HG03097 (cell line): ENCODE results near the gene TMC1.

Experiments used
- ATAC-seq: cut with Tn5 transposase; IDR thresholded peaks from one replicate; pipeline ENCODE4 v1.9.1; 2021; ENCODE audit not compliant: unreplicated experiment, low FRiP score

TMC1 gene

DNA sequence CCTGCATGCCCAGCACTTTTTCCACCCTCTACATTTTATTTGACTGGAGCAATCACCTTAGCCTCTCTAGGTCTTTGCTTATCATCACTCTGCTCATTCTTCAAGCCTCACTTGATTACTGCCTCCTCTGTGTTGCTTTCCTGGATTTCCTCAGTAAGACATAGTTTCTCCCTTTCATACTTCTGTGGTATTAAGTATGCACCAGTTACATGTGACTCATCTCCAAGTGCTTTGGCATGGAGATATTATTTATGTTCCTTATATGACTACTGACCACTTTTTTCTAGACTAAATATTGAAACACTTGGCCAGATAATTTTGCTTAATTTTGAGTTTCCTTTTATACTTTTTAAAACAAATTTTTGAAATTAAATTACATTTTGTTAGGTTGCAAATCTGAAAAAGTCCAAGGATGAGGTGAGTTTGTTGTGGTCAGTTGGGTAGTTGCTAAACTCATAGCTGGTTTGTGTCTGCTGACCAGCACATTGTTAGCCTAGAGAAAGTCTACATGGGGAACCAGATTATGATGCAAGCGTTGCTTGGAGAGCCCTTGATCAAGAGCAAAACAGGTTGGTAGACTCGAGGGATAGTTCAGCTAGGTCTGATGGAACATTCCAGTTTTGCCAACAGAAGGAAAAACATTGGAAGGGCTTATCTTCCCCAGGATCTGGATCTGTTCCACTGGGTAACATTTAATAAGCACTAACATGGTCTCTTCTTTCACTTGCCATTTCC, 140.2 kb downstream of the TMC1 start:
- ATAC-seq: no peak

DNA sequence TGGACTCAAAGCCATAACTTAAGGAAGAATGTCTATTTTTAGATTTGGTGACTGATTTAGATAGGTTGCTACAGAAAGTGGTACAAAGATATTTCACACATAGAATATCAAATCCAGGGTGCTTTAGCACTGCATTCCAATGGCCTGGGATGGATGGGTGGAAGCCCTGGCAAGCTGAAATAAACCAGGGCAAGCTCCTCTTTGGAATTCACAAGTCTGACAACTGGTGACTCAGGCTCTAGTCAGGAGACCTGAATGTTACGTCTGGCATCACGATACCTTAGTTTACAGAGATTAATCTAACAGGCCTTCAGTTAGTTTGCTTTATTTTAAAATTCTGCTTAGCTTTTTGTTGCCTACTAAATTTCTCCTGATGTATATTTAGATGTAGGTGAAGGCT, 144.0 kb downstream of the TMC1 start:
- no peak for ATAC-seq

DNA sequence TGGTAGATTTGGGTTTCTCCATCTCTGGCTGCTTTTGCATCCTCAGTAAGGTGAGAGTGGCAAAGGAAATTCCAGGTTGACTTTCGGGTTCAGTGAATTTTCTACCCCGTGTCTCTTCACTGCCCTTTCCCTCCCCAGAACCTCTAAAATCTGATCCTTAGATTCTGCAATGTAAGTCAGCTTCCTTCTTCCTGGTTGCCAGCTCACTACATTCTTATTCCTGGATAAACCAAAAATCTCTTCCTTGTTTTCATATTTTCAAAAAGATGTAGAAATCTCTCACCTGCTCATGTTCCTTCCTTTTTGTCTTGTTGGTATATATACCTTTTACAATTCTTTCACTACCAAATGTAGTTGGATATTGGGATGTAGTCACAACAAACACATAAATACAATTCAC, 145.8 kb downstream of the TMC1 start:
- ATAC-seq: no peak

DNA sequence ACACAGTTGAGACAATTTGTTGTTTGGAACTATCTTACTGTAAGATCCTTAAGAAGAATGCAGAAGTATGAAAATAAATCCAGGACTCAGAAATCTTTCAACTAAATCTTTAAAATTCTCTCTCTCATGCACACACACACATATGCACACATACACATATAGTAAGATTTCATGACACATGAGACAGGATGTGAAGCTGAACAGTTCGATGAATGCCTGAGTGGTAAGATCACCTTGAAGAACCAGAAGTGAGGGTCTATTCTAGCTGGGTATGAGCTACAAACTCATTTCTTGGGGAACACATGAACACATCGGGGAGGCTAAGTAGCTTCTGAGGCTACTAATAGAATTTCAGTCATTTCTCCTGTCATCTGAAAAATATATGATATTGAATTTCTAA, 153.6 kb downstream of the TMC1 start:
- no peak for ATAC-seq

DNA sequence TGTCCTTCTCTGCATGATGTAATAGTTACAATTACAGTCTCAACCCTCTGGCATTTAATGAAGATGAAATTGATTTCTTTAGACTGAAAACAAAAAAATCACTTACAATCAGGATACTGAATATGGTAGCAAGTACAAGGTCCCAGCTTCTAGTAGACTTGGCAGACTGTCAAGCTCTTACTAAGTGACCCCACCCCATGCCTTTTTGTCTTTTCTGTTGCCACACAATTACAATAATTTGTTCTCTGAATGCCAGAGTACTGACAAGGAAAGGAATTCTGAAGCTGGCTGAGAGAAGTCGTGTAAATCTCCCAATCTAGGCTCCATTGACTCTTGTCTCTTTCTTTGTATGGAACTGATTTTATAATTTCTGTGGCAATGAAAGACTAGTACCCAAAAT, 154.2 kb downstream of the TMC1 start:
- no peak for ATAC-seq

DNA sequence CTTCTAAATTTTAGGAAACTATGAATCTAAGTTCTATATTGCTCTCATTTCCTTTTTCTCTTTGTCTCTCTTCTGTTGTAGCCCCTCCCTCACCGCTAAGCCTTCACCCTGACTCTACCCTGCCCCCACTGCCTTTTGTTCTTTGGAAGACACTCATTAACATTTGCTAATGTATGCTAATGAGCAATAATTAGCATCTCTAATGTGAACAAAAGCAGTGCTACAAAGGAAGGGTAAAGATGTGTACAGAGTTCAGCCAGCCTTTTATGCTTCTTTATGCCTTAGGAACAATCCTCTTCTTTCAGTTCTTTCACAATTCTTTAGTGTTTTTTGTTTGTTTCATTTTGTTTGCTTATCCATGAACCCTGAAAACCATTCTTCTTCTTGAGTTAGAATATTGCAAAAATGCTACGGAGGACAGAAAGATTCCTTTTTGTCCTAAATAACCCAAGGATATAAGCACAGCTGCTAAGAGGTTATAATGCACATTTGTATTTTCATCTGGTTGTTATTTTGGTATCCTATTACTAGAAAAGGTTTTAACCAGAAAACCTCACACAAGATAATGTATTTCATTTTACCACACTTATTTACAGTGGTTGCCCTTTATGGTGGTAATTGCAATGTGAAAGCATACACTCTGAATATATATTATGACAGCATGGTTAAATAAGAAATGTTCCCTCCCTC, 159.3 kb downstream of the TMC1 start:
- ATAC-seq: no peak

DNA sequence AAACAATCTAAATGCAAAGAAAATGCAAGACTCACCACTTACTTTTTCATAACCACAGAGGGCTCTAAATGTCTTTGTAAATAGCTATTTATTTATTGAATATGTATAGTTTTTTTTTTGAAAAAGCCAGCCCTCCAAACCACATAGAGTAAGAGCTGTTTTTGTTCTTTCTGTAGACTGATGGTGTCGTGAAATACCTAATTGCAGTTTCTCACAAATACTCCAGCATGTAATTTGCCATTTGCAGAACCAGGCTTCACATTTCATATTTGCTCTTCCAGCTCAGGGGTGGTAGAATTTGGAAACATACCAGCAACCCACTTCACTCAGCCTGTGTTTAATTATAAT, 159.8 kb downstream of the TMC1 start:
- ATAC-seq: no peak

DNA sequence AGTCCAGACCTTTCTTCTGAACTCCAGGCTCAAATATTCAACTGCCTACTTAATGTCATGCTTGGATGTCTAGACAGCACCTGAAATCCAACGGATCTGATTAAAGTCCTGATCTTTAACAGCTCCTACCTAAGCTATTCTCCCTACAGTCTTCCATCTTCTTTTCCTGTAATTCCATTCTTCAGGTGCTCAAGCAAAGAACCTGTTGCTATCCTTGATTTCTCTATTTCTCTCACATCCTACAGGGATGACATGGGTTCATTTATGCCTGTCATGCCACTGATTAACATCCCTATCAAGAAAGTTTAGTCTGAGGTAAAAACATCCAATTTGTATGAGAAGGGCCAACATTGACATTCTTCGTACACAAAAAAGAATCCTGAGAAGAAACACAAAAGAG, 163.2 kb downstream of the TMC1 start:
- ATAC-seq: no peak

DNA sequence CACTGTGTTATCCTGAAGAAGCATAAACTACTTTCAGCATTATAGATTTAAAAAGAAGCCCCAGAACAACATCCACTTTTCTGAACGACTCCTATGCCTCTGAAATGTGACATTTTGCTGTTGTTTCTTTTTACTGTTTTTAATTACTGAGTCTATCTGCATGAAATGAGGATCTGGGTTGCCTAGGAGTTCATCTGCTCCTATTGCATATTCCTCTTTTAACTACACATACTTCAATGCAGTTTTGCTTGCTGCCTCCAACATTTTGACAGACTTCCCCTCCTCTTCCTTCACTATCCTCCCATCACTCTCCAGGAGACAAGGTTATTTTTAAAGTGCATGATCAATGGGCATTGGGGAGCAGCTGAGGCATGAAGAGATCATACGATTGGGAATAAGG, 164.5 kb downstream of the TMC1 start:
- no peak for ATAC-seq

DNA sequence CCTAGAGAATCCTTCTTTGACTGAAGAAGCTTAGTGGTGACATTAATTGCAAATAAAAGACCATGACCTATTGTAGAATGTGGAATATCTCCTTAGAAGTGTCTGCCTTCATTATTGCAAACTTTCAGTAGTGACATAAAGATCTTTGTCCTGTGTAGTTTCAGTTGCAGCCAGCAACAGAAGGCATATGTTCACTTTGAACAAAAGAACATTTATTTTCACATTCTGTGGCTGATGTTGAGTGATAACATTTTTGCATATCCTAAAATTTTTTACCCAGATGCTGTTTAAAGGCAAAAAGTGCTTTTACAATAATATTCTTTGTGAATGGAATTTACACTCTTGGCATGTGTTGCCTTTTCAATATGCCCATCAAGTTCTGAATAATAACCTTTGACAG, 165.9 kb downstream of the TMC1 start:
- ATAC-seq: no peak

DNA sequence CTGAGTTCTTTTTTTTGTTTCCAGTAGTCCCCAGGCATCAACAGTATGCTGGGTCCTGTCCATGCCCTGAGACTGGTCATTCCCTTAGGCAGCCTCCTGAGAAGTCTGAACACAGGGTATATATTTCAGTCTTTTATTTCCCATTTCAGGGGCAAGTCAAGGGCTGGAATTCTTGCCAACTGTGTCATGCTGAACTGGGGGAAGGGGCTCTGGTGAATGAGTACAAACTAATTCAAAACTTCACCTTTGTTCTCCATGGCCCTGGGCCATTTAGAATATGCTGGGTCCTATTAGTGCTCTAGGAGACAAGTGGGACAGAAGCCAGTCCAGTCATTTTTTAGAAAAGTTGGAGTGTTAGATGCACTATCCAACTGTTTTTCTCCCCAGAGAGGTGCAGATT, 170.3 kb downstream of the TMC1 start:
- no peak for ATAC-seq

DNA sequence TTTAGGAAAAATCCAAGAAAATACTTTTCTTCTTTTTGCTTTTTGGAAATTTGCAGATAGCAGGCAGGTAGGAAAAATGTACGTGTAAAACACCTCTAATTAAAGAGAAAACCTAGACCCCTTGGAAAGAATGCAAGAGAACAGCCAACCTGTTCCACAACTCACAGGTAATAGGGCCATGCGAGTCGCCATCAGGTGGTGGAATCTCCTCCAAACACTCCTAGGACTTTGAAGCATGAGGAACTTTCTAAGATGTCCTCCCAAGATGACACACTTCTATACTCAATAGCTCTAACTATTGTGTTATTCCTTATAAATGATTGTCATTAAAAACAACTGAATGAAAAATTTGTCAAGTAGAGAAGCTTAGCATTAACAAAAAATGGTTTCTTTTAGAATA, 174.0 kb downstream of the TMC1 start:
- ATAC-seq: no peak

DNA sequence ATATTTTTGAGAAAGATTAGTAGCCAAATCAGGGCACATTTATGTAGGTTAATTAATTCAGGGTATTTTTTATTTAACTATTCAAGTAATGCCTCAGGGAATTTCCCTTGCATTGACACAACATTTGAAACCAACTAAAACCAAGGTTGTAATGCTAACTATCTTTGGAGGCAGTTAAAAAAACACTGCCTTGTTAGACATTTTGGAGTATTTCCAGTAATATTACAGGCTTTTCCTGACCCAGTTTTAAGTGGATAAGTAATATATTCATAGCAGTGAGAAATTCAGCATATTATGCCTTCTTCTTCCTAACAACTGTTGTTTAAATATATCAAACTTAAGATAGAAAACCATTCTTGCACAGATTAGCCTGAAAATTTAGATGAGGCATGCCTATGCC, 175.1 kb downstream of the TMC1 start:
- ATAC-seq: no peak

DNA sequence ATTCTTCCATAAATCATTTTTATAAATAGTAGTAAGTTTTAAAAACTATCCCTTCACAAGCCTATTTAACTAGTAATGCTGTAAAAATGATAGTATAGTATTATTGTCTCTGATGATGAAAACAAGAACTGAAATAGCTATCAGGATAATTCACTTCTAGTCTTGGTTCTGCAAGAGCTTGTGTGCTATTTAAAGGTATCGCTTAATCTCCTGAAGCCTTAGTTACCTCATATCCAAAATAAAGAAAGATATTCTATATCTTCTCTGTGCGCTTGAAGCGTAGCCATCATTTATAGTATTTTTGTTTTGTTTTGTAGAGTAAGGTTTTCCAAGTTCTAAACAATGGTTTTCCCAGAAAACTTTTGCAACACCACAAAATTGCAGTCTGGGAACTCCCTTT, 180.1 kb downstream of the TMC1 start:
- no peak for ATAC-seq

DNA sequence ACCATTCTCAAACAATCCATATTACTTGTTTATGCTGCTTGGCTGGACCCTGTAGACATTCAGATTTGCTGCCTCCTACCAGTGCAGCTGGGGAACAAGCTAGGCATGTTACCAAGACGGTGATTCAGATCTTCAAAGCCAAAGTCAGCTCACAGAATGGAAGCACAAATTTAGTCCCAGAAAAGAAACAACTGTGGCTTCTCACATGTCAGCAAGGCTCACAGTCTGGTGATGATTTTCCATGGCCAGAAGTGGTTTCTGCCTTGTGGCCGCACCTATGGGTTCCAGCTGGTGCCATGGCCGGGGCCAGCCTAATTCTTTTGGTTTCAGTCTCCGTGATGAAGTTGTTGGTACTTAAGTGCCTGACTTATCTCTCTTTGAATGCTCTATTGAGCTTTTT, 182.2 kb downstream of the TMC1 start:
- ATAC-seq: no peak

DNA sequence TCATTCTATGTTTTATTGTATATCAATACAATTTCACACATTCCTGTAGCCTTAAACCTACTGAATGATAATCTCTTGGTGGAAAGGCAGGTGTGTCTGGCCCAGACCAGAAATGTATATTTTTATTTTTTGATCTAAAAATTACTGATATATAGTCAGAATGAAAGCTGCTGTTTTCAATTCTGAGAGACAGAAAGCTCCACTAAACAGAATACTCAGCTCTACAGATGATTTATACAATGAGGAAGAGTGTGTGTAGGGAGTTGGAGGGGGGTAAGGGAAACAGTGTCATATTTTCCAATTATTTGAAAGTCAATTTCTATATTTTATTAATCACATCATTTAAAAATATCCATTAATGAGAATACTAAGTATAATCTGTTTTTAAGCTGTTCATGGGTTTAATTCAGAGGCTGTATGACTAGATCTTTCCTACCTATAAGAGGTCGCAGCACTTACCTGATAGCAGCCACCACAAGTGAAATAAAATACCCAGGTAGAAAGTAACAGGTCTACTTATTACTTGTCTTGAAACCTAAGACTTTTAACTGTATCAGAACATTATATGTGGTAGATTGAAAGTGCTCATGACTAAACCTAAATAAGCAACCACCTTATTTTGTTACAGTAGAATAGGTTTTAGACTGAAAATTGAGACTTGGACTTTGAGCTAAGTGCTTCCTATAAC, 183.4 kb downstream of the TMC1 start:
- ATAC-seq: no peak

DNA sequence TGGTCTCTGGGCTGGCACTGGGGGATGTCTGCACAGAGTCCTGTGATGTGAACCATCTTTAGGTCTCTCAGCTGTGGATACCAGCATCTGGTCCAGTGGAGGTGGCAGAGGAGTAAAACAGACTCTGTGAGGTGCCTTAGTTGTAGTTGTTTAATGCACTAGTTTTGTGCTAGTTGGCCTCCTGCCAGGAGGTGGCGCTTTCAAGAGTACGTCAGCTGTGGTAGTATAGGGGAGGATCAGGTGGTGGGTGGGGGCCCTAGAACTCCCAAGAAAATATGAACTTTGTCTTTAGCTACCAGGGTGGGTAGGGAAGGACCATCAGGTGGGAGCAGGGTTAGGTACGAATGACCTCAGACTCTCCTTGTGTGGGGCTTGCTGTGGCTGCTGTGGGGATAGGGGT, 197.1 kb downstream of the TMC1 start:
- ATAC-seq: no peak

DNA sequence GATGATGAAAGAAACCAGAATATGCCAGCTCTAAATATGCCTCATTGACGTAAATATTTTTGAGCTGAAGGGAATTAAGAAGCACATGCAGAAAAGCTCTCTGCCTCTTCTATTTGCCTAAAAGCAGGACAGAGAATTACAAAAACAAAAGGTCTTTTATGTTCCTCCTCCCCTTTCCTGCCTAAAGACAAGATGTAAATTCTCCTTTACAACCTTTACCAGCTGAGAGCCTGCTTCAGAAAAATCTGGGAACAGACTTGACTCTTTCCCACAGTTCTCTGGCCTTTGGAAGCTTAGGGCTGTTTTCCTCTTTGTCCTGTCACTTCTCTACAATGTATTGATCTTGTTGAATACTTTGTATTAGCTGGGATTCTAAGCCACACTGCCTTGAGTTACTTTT, 199.7 kb downstream of the TMC1 start:
- no peak for ATAC-seq

DNA sequence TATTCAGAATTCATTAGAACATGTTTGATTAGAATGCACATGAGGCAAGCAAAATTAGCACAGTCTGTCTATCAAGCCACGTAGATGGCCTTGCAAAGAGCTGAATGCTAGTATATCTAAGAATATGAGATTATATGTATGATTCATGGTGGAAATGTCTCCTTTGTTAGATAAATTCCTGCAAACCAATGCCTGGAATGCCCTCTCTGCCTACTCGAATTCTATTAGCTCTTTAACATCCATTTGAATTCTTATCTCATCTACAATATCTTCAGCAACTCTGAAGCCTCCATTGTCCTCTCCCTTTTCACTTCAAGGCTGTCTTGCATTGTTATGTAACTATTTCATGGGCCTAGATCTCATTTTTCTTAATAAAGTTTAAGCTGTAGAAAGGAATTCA, 205.5 kb downstream of the TMC1 start:
- no peak for ATAC-seq

DNA sequence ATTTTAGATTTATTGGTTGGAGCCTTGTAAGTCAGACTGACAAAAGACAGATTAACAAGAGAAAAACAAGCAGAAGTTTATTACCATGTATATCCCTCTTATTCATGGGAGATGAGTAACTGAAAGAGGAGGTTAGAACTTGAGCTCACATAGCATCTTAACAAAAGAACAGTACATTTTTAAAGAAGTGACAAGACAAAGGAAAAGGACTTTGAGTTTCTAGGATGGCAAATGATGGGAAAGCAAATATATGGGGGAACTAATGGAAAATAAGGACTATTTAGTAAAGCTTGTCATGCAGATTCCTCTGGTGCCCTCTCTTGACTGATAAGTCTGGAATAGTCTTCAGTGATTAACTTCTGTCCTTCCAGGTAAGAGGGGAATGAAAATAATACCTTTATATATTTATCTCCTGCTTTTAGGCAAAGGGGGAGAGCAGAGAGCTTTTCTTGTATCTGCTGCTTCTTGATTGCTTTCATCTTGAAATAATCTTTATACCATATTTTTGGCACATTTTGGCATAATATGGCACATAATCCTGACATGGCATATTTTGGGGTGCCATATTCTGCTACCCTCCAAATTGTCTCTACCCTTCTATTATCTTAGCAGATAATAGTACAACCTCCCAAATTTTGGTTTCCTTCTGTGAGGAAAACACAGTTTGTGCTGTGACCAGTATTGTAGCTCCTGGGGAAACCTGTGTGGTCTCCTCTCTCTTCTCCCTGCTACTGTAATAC, 206.8 kb downstream of the TMC1 start:
- ATAC-seq: no peak

DNA sequence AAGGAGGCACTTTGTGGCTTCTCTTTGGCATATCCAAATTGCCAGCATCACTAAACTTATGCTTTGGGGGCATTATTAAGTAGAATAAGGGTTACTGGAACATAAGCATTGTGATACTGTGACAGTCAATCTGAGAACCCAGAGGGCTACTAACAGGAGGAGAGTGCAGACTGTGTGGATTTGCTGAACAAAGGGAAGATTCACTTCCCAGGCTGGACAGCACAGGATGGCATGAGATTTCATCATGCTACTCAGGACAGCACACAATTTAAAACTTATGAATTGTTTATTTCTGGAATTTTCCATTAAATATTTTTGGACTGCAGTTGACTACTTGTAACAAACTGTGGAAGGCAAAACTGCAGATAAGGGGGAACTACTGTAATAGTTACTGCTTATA, 212.5 kb downstream of the TMC1 start:
- ATAC-seq: no peak
